Measurements from ENCODE around the gene GABBR2.

GRCh38 chr9:98374385-98375051 lies 334.2 kb downstream of the GABBR2 start:
- TF ChIP-seq CTCF (IDR thresholded peaks at IDR 0.05) (no peak), SIN3A (IDR thresholded peaks at IDR 0.05; ENCODE audit: borderline replicate concordance, insufficient read depth, low read depth, low read length) (no peak), REST (IDR thresholded peaks at IDR 0.05; ENCODE audit: insufficient read depth in 1 of 2, low read depth in 2 of 2, low read length in 1 of 2) (no peak)
